Measurements from ENCODE around the gene GPC1. TPM values are rescaled to one million over a fixed set of nuclear protein-coding genes. Genes with fewer than 3 reads are reported as not detected.

Gene GPC1
- total and polyA plus RNA-seq, 11 donors, result 131 to 316 (median 193) TPM

GRCh38 chr2:240418311-240418710 is 17.2 kb upstream of the GPC1 start:
- WGBS, 4 donors, result 88 to 93% (median 89%) methylated on average over 1 of the region's 1 CpG; no CpG with 5 or more reads in 1 of the 4 donors

GRCh38 chr2:240419271-240419670 is 16.2 kb upstream of the GPC1 start:
- intact Hi-C loops (cut with DNase I), result no loop called here
- TF ChIP-seq POLR2A (IDR thresholded peaks at IDR 0.05), result no peak
- no peak for TF ChIP-seq CTCF (IDR thresholded peaks at IDR 0.05)
- Histone ChIP-seq H3K27me3 (no peaks in the 10 kb centered on the region), H3K36me3 (no peaks in the 10 kb centered on the region), H3K27ac (no peak overlapping the region), H3K9me3 (peaks cover 0 to 29% (median 10%) of the 10 kb centered on the region in 12 donors), H3K4me1 (no peaks in the 10 kb centered on the region), H3K4me3 (no peak overlapping the region)
- no peak for ATAC-seq
- 70 to 88% (median 84%) methylated on average over 3 to 7 of the region's 7 CpGs for WGBS, 4 donors
- DNase-seq, result no peak

More at GRCh38 chr2:240418311-240418710, 17.2 kb upstream of the GPC1 start:
- intact Hi-C loops (cut with DNase I), result no loop called here
- no peaks in the 10 kb centered on the region for H3K36me3 ChIP-seq
- peaks cover 0 to 29% (median 10%) of the 10 kb centered on the region in 12 donors for H3K9me3 ChIP-seq
- no peak overlapping the region for H3K27ac ChIP-seq
- TF ChIP-seq POLR2A (IDR thresholded peaks at IDR 0.05) (no peak), CTCF (IDR thresholded peaks at IDR 0.05) (no peak)
- ATAC-seq (no peak), DNase-seq (no peak)
- no peaks in the 10 kb centered on the region for H3K4me1 ChIP-seq
- no peak overlapping the region for H3K4me3 ChIP-seq
- H3K27me3 ChIP-seq, result no peaks in the 10 kb centered on the region

- no peaks in the 10 kb centered on the region for H3K36me3 ChIP-seq
- DNase-seq (no peak), ATAC-seq (no peak)
- TF ChIP-seq CTCF (IDR thresholded peaks at IDR 0.05) (no peak), POLR2A (IDR thresholded peaks at IDR 0.05) (no peak)
- no peaks in the 10 kb centered on the region for H3K27me3 ChIP-seq
- peaks cover 0 to 29% (median 10%) of the 10 kb centered on the region in 12 donors for H3K9me3 ChIP-seq
- H3K4me1 ChIP-seq, result no peaks in the 10 kb centered on the region
- H3K4me3 ChIP-seq, result no peak overlapping the region
- 75 to 81% (median 78%) methylated on average over 2 of the region's 2 CpGs for WGBS, 4 donors
- H3K27ac ChIP-seq, result no peak overlapping the region
- intact Hi-C loops (cut with DNase I), result no loop called here
Observed at GRCh38 chr2:240419723-240420122, 15.7 kb upstream of the GPC1 start.

- intact Hi-C loops (cut with DNase I), result no loop called here
- H3K4me3 ChIP-seq, result no peak overlapping the region
- no peaks in the 10 kb centered on the region for H3K36me3 ChIP-seq
- H3K4me1 ChIP-seq, result no peaks in the 10 kb centered on the region
- no peak overlapping the region for H3K27ac ChIP-seq
- H3K9me3 ChIP-seq, result peaks cover 0 to 29% (median 10%) of the 10 kb centered on the region in 12 donors
- H3K27me3 ChIP-seq, result no peaks in the 10 kb centered on the region
- no peak for TF ChIP-seq POLR2A (IDR thresholded peaks at IDR 0.05)
- no peak for ATAC-seq
- WGBS, 4 donors, result 84 to 88% (median 85%) methylated on average over 12 to 18 of the region's 18 CpGs
- peak in 3 of 5 donors; percentile 4 to 46 (median 12) for DNase-seq
Observed at GRCh38 chr2:240420206-240421104, 15.0 kb upstream of the GPC1 start.

All from heart left ventricle (tissue), 16 donors.